ENCODE data around the gene OGFOD3. TPM values are rescaled to one million over a fixed set of nuclear protein-coding genes. Genes with fewer than 3 reads are reported as not detected.

Gene OGFOD3
- total RNA-seq, 1 experiment from 2014 or later = 65.0 TPM

DNA sequence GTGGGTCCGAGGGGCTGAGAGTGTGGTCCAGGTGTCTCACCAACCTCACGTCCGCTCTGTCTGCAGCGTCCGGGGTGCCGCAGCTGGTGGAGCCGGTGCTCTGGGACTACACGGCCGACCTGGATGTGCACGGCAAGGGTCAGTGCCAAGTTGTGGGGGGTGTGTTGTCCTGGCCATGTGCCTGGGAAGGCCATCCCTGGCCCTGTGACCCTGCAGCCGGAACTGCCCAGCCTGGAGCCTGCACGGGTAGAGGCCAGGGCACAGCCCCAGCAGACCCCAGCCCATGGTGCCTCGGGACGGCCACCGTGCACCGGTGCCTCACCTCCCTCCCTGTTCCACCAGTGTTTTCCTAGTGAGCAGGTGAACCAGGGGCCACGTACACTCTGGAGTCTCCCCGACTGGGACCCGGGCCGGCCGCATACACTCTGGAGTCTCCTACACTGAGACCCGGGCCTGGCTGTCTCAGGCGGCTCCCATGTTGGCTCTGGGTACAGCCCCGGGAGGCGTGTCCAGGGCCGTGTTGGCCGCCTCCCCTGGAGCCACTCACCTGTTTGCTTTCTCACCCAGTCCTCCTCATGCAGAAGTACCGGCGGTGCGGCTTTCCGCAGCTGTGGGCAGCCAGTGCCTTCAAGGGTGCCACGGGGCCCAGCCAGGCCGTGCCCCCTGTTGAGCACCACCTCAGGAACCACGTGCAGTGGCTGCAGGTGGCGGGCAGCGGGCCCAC lies 18.4 kb upstream of the OGFOD3 start:
- in situ Hi-C loops (cut with HindIII; ENCODE audit: low sequenced_read_pairs) = no loop called here
- no peak for DNase-seq (ENCODE audit: low spot score)

DNA sequence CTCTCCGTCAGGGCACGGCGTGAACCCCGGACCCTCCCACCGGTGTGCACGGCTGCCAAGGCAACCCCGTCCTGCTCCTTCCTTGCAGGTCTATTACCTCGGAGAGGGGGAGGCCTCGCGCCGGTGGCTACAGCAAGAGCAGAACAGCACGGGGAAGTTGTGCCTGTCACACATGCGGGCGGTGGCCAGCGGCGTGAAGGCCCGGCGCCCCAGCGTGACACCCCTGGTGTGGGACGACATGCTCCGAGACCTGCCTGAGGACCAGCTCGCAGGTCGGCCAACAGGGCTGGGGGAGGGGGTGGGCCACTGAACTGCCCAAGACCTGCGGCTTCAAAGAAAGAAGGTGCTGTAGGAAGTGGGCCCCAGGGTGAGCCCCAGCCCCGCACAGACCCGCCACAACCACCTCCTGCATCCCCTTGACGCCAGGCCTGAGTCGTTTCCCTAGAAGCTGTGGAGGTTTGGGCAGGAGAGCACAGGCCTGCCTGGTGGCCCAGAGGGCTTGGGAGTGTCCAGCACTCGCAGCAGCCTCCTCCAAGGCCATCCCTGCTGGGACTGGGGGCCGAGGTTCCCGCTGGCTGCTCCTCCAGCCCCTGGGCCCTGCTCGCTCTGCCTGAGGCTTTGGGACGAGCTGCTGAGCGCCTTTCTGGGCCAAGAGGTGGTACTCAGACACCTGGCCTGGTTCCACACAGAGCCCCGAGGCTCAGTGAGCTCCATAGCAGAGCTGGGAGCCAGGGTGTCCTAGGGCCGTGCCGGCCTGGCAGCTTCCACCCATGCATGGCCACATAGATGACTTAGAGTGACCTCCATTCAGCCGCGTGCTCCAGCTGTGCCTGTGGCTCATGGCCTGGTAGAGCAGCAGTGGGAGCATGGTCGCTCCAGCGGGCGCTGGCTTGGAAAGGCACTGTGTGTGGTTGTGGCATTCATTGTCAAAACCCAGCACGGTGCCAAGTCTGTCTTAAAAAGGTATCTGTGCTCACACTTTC lies 17.5 kb upstream of the OGFOD3 start:
- DNase-seq (ENCODE audit: low spot score) = no peak
- in situ Hi-C loops (cut with HindIII; ENCODE audit: low sequenced_read_pairs) = no loop called here

DNA sequence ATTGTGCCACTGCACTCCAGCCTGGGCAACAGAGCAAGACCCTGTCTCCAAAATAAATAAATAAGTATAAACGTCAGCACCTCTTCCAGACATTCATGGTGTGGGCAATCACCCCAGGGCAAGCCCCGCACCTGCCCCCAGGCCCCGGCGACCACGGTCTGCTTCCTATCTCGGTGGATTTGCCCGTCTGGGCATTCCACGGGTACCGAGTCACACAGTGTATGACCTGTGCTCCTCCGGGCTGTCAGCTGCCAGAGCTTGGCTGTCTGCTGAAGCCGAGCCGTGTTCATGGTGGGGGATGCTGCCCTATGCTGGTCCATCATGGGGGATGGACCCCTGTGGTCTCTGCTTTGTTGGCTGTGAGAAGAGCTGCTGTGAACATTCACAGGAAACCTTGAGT lies 16.7 kb upstream of the OGFOD3 start:
- DNase-seq (ENCODE audit: low spot score) = no peak
- in situ Hi-C loops (cut with HindIII; ENCODE audit: low sequenced_read_pairs) = no loop called here

DNA sequence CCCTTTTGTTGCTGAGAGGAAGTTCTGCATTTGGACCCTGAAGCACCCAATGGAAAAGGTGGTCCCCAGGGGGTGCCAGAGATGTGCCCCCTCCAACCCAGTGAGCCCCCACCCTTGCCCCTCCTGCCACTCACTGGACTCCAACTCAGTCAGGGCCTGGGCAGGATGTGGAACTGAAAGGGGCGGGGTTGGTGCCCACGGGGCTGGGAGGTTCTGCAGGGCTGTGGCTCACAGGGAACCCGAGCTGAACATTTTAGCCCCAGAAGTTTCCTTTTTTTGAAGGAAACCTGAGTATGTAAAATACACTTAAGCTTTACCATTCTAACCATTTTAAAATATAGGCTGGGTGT lies 15.8 kb upstream of the OGFOD3 start:
- no peak for DNase-seq (ENCODE audit: low spot score)
- in situ Hi-C loops (cut with HindIII; ENCODE audit: low sequenced_read_pairs) = no loop called here

DNA sequence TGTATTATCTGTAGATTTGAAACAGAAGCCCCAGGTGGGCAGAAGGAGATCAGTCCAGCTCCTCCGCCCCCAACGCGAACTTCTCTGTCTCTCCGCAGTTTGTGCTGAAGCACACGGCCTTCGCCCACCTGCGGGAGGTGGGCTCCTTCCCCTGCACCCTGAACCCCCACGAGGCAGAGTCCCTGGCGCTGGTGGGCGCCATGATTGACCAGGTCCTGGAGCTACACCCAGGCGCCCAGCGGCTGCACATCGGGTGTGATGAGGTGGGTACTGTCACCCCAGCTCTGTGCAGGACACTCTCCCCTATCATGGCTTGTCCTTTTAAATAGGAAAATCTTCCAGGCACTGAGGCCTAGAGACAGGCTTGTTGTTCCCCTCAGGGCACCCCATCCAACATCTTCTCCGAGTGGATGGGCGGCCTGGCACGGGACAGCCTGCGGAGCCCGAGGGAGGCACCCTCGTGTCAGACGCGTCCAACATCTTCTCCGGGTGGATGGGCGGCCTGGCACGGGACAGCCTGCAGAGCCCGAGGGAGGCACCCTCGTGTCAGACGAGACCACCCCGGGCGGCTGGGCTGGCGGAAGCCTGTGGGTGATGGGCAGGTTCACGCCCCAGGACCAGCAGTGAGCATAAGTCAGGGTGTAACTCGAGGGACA lies 15.3 kb upstream of the OGFOD3 start:
- in situ Hi-C loops (cut with HindIII; ENCODE audit: low sequenced_read_pairs) = no loop called here
- DNase-seq (ENCODE audit: low spot score) = no peak

DNA sequence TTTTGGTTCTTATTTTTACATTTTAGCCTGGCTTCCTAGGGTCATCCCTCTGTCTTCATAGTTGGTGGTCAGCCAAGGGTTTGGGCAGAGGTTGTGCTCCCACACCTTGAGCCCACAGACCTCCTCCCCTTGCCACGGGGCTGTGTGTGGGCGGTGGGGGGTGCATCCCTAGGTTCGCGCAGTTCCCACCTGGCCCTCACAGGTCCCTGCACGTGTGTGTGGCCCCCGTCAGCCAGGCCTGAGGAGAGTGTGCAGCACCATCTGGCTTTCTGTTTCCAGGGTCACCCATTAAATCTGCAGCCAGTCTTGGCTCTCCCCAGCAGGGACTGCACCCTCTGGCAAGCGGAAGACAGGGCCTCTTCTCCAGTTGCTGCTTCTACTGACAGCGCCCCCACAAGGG lies 13.6 kb upstream of the OGFOD3 start:
- no peak for DNase-seq (ENCODE audit: low spot score)
- in situ Hi-C loops (cut with HindIII; ENCODE audit: low sequenced_read_pairs) = no loop called here

DNA sequence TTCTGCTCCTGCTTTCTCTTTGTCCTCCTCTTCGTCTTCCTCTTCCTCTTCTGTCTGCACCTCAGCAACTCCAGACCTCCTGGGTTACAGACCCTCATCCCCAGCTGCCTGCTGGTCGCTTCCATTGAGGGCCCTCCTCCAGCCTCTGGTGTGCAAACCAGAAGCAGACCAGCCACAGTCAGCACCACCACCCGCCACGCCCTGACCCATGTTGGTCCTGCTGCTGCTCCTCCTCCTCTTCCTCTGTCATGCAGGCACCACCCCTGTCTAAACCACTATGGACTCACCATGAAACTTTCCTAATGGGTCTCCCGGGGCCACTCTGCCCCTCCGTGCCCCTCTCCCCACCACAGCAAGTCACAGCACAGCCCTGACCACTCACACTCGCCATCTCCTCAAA lies 11.4 kb upstream of the OGFOD3 start:
- DNase-seq (ENCODE audit: low spot score) = no peak
- in situ Hi-C loops (cut with HindIII; ENCODE audit: low sequenced_read_pairs) = no loop called here

DNA sequence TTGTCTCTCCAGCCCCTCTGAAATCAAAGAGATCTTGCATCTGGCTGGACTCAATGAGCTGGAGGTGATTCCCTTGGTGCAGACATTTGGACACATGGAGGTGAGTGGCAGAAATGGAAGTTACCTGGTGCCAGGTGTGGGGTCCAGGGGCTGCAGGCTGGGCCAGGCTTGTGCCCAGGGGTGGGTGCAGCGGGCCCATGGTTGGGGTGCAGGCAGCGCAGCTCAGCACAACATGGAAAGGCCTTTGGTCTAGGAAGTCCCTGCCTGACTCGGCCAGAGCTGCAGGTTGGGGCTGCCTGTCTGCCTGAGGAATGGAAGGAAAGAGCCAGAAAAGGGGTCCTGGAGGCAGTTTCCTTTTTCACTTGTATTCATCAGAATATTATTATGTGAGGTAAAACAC lies 10.2 kb upstream of the OGFOD3 start:
- in situ Hi-C loops (cut with HindIII; ENCODE audit: low sequenced_read_pairs) = no loop called here

DNA sequence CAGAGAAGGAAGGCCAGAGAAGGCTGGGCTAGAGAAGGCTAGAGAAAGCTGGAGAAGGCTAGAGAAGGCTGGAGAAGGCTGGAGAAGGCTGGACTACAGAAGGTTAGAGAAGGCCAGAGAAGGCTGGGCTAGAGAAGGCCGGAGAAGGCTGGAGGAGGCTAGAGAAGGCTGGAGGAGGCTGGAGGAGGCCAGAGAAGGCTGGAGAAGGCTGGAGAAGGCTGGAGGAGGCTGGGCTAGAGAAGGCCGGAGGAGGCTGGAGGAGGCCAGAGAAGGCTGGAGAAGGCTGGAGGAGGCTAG lies 6.4 kb upstream of the OGFOD3 start:
- DNase-seq (ENCODE audit: low spot score) = no peak
- in situ Hi-C loops (cut with HindIII; ENCODE audit: low sequenced_read_pairs) = no loop called here

More for the DNA sequence above, 10.2 kb upstream of the OGFOD3 start:
- DNase-seq (ENCODE audit: low spot score) = no peak

DNA sequence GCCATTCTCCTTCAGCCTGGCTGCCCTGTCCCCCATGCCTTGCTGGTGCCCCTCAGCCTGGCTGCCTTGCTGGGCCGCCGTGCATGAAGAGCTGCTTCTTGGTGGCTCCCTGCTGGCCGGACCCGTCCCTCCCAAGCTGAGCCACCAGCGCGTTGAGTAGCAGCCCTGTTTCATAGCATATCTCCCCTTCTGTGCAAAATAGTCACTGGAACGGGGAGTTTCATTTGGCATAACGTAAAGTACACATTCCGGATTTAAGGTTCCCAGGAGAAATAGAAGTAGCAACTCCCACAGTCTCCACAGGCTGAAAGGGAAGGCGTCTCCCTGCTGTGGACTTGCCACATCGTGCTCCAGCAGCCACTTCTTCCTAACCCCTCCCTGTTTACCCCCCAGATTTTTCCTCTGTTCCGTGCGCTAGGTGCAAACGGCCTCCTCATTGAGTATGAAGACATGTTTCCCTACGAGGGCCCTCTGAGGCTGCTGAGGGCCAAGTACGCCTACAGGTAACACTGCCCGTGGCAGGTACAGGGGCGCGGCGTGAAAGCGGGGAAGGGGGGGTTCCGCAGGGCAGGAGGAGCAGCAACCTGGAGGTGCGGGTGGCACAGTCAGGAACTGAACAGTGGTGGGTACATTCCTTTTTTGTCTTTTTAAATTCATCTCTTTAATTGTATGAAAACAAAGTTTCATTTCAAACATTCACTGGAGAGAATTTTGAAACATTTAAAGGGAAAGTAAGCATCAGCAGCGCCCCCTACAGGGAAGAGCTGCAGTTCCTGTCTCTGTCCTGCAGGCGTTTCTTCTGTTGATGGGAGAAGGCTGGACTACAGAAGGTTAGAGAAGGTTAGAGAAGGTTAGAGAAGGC lies 5.8 kb upstream of the OGFOD3 start:
- DNase-seq (ENCODE audit: low spot score) = peak; percentile 20
- in situ Hi-C loops (cut with HindIII; ENCODE audit: low sequenced_read_pairs) = no loop called here

DNA sequence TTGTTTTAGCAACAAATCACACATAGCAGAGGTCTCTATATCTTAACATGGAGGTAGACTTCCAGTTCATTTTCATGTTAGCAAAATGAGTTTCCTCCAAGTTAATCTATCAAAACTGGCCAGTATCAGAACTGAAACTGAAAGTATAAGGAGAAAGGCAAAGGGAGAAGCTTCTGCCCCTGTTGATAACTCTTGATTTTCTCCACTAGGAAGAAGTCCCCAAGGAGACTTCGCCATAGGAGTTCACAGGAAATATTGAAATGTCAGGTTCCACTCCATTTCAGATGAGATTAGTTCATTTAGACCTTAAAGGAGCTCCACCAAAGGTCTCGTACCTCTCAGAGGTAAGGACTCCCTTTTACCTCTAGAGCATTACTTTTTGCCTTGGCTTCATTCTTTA lies 1.2 kb upstream of the OGFOD3 start:
- in situ Hi-C loops (cut with HindIII; ENCODE audit: low sequenced_read_pairs) = loop anchor here (5.0 to 10.0 kb wide), 2 partner anchors 57 to 75 kb away; no protein-coding TSS in a partner anchor
- DNase-seq (ENCODE audit: low spot score) = no peak

DNA sequence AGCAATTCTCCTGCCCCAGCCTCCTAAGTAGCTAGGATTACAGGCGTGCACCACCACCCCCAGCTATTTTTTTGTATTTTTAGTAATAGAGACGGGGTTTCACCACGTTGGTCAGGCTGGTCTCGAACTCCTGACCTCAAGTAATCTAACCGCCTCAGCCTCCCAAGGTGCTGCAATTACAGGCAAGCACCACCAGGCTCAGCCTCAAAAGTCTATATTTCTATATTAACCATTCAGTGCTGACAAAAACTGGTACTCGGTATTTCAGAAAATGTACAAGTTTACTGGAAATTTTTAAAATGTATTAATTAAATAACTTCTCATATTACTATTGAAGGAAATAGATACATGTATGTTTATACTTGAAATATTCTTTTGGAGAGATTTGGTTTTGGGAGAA lies 1.6 kb downstream of the OGFOD3 start:
- in situ Hi-C loops (cut with HindIII; ENCODE audit: low sequenced_read_pairs) = loop anchor here (5.0 to 10.0 kb wide), 2 partner anchors 54 to 72 kb away; no protein-coding TSS in a partner anchor

DNA sequence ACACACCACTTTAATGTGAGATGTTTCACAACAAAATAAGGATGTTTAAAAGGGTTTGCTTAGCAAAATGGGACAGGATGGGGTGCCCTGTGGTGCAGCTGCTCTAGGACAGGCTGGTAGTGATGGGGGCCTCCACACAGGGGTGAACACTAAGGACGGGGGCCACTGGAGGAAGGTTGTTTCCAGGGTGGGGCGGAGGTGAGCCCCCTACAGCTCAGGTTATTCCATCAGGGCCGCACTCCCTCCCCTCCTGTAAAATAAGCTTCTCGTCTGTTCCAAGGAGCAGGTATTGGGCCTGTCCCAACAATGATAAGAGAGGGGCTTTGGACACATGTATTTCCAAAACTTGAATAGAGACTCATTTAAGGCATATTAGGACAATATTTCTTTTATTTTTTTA lies 2.1 kb downstream of the OGFOD3 start:
- no peak for DNase-seq (ENCODE audit: low spot score)
- in situ Hi-C loops (cut with HindIII; ENCODE audit: low sequenced_read_pairs) = loop anchor here (5.0 to 10.0 kb wide), 2 partner anchors 54 to 71 kb away; no protein-coding TSS in a partner anchor

More for the DNA sequence above, 1.6 kb downstream of the OGFOD3 start:
- no peak for DNase-seq (ENCODE audit: low spot score)

DNA sequence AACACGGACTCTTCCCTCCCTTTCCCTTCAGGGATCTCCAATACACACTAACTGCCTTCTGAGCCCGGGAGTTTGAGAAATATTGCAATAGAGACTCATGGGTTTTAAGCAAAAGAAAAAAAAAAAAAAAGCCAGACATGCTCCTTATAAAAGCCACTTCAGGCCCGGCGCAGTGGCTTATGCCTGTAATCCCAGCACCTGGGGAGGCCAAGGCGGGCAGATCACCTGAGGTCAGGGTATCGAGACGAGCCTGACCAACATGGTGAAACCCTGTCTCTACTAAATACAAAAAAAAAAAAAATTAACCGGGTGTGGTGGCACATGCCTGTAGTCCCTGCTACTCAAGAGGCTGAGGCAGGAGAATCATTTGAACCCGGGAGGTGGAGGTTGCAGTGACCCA lies 2.6 kb downstream of the OGFOD3 start:
- in situ Hi-C loops (cut with HindIII; ENCODE audit: low sequenced_read_pairs) = loop anchor here (5.0 to 10.0 kb wide), 2 partner anchors 53 to 71 kb away; no protein-coding TSS in a partner anchor
- no peak for DNase-seq (ENCODE audit: low spot score)

DNA sequence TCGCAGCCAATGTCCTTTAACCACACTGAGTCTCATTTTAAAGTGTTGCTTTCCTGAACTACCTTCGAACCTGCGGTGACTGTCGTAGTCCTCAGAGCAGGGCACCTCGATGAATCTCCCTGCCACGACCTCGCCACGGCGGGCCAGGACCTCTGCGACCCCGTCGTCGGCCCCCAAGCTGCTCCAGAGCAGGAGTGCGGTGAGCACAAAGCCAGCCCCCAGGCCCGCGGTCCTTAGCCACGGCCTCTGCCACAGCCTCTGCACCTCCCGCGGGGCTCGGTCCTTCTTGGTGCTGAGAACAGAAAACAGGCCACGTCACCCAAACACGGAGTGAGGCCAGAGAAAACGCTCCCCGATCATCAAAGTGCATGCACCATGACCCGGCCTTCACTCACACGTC lies 3.0 kb downstream of the OGFOD3 start:
- in situ Hi-C loops (cut with HindIII; ENCODE audit: low sequenced_read_pairs) = loop anchor here (5.0 to 10.0 kb wide), 2 partner anchors 53 to 71 kb away; no protein-coding TSS in a partner anchor
- DNase-seq (ENCODE audit: low spot score) = no peak

DNA sequence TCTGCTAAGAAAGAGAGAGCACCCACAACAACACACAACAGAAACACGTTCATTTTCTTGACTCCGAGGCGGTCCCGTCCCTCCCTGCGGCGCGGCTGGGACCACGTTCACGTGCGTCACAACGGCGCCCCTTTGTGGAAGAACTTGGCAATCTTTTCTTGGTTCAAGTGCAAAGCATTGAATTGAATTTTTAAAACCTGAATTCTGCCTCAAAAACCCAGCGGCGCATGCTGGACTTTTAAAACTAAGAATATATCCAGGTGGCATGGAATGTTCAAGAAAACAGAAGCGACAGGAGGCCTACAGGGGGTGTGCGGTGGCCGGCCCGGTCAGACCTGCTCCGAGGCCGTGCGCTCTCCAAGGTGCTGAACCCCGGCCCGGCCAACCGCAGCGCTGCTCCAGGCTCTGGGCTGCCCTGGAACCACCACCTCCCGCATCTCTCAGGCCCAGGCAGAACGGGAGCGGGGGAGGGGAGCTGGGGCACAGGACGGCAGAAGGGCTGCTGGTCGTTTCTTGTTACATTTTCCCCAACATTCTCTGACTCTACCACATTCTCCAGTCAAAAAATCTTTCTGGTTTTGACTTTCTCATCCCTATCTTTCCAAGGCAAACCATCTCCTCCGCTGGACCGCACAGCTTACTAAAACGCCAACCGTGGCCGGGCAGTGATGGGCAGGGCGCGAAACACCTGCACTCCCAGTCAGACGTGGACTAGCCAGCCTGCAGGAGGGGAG lies 3.7 kb downstream of the OGFOD3 start:
- peak; percentile 65 for DNase-seq (ENCODE audit: low spot score)
- in situ Hi-C loops (cut with HindIII; ENCODE audit: low sequenced_read_pairs) = loop anchor here (5.0 to 10.0 kb wide), 2 partner anchors 52 to 70 kb away; no protein-coding TSS in a partner anchor

DNA sequence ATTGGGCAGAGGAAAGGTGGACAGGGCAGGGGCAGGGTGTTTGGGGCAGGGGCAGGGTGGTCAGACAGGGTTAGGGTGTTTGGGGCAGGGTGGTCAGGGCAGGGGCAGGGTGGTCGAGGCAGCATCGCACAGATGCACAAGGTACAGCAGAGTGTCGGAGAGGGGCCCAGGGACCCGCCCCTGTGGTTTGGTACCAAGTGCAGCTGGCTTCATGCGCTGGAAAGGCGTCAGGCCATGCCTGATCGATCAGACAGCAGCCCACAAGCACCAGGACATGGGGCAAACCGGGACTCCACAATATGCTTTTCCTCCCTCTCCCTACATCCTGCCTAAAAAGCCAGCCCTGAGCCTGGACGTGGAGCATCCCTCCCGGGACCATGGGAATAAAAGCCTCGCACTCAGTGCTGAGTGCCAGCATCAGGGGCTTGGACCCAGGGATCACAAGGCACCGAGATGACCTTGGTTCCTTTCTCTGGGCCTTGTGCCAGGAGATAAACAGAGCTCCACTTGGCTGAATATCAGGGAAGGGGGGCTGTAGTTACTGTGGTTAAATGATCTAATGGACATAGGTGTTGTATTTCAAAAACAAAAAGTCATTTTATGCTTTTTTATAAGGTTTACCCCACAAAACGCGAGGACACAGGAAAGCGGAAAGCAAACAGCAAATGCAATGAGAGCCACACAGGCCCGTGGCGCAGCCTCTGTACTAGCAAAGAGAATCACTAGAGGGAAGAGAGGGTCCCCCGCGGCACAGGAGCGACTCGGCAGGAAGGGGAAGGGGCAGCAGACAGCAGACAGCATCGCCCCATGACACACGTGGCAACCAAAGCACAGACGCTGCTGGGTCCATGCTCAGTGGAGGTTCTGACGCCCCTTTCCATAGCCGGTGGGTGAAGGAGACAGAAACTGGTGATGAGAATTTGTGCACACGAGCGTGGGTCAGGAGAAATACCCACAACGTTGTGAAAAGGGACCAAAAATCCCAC lies 5.6 kb downstream of the OGFOD3 start:
- DNase-seq (ENCODE audit: low spot score) = no peak
- in situ Hi-C loops (cut with HindIII; ENCODE audit: low sequenced_read_pairs) = loop anchor here (10.0 kb wide), 1 partner anchor 68 kb away; no protein-coding TSS in a partner anchor
